ENCODE measurements around the gene PERCC1. TPM values are rescaled to one million over a fixed set of nuclear protein-coding genes. Genes with fewer than 3 reads are reported as not detected.

The PERCC1 gene
- total and polyA plus RNA-seq, 7 donors, result 0.08 TPM; not detected in 6

DNA sequence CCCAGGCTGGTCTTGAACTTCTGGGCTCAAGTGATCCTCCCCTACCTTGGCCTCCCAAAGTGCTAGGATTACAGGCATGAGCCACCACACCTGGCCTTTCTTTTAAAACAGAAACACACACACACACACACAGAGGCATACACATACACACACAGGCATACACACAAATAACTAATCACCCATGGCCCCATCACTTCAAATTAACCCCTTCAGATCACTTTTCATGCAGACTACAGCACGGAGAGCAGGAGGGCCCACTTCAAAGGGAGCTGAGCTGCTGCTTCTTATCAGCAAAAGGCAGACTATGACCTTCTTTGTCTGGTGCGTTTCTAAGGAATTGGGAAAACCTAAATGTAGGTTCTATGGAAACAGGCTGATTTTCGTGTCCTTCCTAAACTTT lies 42.1 kb downstream of the PERCC1 start:
- TF ChIP-seq, protein P1, sequence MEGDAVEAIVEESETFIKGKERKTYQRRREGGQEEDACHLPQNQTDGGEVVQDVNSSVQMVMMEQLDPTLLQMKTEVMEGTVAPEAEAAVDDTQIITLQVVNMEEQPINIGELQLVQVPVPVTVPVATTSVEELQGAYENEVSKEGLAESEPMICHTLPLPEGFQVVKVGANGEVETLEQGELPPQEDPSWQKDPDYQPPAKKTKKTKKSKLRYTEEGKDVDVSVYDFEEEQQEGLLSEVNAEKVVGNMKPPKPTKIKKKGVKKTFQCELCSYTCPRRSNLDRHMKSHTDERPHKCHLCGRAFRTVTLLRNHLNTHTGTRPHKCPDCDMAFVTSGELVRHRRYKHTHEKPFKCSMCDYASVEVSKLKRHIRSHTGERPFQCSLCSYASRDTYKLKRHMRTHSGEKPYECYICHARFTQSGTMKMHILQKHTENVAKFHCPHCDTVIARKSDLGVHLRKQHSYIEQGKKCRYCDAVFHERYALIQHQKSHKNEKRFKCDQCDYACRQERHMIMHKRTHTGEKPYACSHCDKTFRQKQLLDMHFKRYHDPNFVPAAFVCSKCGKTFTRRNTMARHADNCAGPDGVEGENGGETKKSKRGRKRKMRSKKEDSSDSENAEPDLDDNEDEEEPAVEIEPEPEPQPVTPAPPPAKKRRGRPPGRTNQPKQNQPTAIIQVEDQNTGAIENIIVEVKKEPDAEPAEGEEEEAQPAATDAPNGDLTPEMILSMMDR (IDR thresholded peaks at IDR 0.05), result no peak
- Histone ChIP-seq H3K27me3 (ENCODE audit: insufficient read depth in 3 of 3, low read length in 2 of 3) (no peaks in the 10 kb centered on the region), H3K9me3 (no peaks in the 10 kb centered on the region), H3K36me3 (ENCODE audit: insufficient read depth in 1 of 2, low read depth in 1 of 2) (no peaks in the 10 kb centered on the region), H3K27ac (no peak overlapping the region), H3K4me3 (no peak overlapping the region), H3K4me1 (peaks cover 17% of the 10 kb centered on the region)
- WGBS, 3 donors, result 70 to 78% (median 72%) methylated on average over 3 of the region's 3 CpGs
- no peak for ATAC-seq
- intact Hi-C loops (cut with DNase I), result loop anchor here in 1 of 2 donors (10.0 kb wide), 1 partner anchor 48 kb away; the partner anchor contains the start of gene UQCC4
- no peak for DNase-seq

DNA sequence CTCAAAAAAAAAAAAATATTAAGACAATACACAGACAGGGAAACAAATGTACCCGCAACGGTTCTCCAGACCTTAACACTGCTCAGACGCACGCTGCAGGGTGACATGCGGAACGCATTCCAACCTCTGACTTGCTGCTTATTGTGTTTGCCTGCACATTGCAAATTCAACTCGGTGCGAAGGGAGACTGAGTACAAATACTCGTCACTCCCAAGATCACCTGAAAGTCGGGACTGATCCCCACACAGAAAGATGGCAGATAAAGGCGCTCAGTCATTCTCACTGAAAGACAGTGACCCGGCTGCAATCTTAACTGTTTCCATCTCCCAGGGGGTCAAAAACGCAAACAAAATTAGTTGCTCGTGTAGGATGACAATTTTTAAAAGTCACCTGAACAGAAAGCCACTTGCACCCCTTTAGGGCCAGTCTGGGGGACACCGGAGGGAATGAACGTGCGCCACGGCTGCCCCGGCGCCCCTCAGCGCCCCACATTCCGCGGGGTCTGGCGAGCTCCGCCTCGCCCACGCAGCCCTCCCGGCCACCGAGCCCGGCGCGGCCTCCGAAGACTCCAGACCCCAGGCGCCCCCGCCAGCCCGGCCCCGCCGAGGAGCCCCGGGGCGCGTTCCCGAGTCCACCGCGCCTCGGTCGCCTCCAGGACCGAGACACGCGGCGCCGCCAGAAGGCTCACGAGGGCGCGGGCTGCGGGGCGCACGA lies 43.4 kb downstream of the PERCC1 start:
- no peaks in the 10 kb centered on the region for H3K36me3 ChIP-seq (ENCODE audit: insufficient read depth in 1 of 2, low read depth in 1 of 2)
- intact Hi-C loops (cut with DNase I), result loop anchor here in 1 of 2 donors (2.0 to 10.0 kb wide), 2 partner anchors 17 to 49 kb away; partner anchors contain the start of gene UQCC4

DNA sequence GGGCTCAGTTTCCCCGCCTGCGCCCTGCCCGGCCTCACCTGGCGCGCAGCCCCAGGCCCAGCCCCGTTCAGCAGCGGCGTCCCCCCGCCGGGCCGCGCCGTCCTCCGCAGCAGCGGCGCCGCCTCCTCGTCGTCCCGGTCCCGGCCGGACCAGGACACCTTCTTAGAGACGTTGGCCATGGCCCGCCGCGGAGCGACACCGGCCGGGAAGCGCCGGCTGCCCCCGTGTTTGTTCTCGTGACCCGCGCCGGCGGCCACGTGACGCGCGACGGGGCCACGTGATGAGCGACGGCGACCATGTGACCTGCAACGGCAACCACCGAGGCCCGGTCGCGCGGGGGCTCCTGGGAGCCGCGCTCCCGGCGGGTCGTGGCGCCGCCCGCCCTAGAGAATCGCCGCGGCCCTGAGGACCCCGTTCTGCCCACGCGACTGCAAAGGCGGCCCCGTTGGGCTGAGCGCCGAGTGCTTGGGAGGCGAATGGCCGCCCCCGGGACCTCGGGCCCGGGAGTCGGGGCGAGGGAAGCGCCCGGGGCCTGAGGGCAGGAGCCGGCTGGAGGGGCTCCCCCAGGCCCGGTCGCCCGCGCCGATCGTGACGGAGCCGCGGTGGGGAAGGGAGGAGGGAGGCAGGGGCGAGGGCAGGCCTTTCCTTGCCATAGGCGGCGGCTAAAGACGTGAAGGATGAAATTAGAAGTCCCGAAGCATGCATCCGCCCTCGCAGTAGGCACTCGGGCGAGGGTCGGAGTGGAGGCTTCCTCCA lies 44.1 kb downstream of the PERCC1 start, which contains the start of gene CLCN7:
Gene CLCN7 (minus strand): TSS at position 233 of the 756 bp plus-strand sequence. CDS start 54 bp downstream, at position 179.
- ATAC-seq (peak; percentile 95 to 99 (median 98)), DNase-seq (peak; percentile 94 to 96)
- intact Hi-C loops (cut with DNase I), result loop anchor here in 1 of 2 donors (2.0 to 10.0 kb wide), 2 partner anchors 16 to 50 kb away; partner anchors contain the start of gene UQCC4
- TF ChIP-seq, protein P1 (IDR thresholded peaks at IDR 0.05), result no peak
- H3K4me3 ChIP-seq, result peak within 1 kb of the TSS; percentile 91
- peaks cover 17% of the 10 kb centered on the region for H3K4me1 ChIP-seq
- H3K36me3 ChIP-seq (ENCODE audit: insufficient read depth in 1 of 2, low read depth in 1 of 2), result no peaks in the 10 kb centered on the region
- peak within 1 kb of the TSS; percentile 96 for H3K27ac ChIP-seq
- 0% methylated on average over 90 to 99 of the region's 99 CpGs for WGBS, 3 donors
- H3K9me3 ChIP-seq, result no peaks in the 10 kb centered on the region
- H3K27me3 ChIP-seq (ENCODE audit: insufficient read depth in 3 of 3, low read length in 2 of 3), result no peaks in the 10 kb centered on the region

More for the DNA sequence above, 43.4 kb downstream of the PERCC1 start:
- no peaks in the 10 kb centered on the region for H3K9me3 ChIP-seq
- TF ChIP-seq, protein P1 (IDR thresholded peaks at IDR 0.05), result no peak
- H3K27me3 ChIP-seq (ENCODE audit: insufficient read depth in 3 of 3, low read length in 2 of 3), result no peaks in the 10 kb centered on the region
- 9 to 11% (median 9%) methylated on average over 41 to 57 of the region's 57 CpGs for WGBS, 3 donors
- H3K27ac ChIP-seq, result peak overlapping the region; percentile 96
- peak overlapping the region; percentile 91 for H3K4me3 ChIP-seq
- no peak for DNase-seq
- no peak for ATAC-seq
- H3K4me1 ChIP-seq, result peaks cover 17% of the 10 kb centered on the region

DNA sequence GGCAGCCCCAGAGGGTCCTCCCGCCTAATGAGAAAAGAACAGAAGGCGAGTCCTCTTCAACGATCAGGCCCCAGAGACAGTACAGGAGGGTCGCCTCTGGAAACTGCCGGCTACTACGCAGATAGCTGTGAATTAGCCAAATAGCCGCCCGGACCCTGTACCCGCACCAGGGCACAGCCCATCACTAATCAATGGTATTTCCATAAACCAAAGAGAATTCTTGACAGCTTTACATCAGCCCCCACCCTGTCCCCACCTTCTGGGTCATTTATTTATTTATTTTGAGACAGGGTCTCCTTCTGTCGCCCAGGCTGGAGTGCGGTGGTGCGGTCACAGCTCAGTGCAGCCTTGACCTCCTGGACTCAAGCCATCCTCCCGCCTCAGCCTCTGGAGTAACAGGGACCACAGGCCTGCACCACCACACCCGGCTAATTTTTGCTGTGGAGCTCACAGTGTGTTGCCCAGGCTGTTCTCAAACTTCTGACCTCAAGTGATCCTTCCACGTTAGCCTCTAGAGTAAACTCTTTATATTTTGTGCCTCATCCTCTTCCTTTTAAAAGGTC lies 44.8 kb downstream of the PERCC1 start:
- Histone ChIP-seq H3K27ac (peak overlapping the region; percentile 96), H3K36me3 (ENCODE audit: insufficient read depth in 1 of 2, low read depth in 1 of 2) (no peaks in the 10 kb centered on the region), H3K4me3 (peak overlapping the region; percentile 91), H3K27me3 (ENCODE audit: insufficient read depth in 3 of 3, low read length in 2 of 3) (no peaks in the 10 kb centered on the region), H3K9me3 (no peaks in the 10 kb centered on the region), H3K4me1 (peaks cover 14% of the 10 kb centered on the region)
- TF ChIP-seq, protein P1 (IDR thresholded peaks at IDR 0.05), result no peak
- ATAC-seq, result peak in 2 of 4 donors; percentile 3 to 23
- intact Hi-C loops (cut with DNase I), result loop anchor here in 1 of 2 donors (2.0 to 10.0 kb wide), 2 partner anchors 15 to 51 kb away; partner anchors contain the start of gene UQCC4
- no peak for DNase-seq
- WGBS, 3 donors, result 43 to 57% (median 52%) methylated on average over 15 of the region's 15 CpGs

Data from psoas muscle (tissue), 8 donors.